GM21723 (cell line): ENCODE data around the gene GJD3.
A peak's percentile ranks its signal among the peaks of the same experiment; 100 is the strongest.

Source experiments
- ATAC-seq: cut with Tn5 transposase; IDR thresholded peaks from one replicate; pipeline ENCODE4 v1.9.1; 2021; ENCODE audit warnings: mild to moderate bottlenecking, moderate library complexity; ENCODE audit not compliant: unreplicated experiment

GJD3 gene

DNA sequence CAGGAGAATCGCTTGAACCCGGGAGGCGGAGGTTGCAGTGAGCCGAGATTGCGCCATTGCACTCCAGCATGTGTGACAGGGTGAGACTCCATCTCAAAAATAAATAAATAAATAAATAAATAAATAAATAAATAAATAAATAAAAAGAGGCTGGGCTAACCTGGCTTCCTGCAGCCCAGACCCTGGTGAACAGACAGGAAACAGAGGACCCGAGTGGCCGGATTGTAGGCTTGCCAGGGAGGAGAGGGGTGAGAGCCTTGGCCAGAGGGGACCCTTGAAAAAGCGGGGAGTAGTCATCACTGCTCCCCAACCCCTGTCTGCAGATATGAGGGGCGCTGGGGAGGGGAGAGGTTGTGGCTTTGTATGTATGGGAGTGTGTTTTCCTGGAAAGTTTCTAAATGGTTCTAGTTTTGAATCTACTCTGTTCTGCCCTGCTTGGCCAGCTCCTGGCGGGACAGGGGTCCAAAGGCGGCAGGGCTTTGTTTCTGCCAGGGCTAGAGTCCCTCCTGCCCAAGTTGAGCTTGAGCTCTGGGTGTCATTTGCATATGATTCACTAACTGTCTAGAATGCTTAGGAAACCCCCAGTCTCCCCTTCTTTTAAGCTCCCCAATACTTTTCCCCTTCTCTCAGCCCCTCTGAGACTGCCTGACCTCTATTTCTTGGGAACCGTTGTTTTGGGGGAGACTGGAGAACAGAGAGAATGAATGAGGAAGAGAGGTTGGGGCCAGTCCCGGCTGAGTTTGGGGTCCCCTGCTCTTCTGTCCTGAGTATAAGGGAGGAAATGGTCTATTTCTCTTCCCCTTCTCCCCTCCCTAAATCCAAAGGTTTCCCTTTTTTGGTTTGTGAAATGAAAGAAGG lies 39.2 kb downstream of the GJD3 start:
- ATAC-seq: no peak

DNA sequence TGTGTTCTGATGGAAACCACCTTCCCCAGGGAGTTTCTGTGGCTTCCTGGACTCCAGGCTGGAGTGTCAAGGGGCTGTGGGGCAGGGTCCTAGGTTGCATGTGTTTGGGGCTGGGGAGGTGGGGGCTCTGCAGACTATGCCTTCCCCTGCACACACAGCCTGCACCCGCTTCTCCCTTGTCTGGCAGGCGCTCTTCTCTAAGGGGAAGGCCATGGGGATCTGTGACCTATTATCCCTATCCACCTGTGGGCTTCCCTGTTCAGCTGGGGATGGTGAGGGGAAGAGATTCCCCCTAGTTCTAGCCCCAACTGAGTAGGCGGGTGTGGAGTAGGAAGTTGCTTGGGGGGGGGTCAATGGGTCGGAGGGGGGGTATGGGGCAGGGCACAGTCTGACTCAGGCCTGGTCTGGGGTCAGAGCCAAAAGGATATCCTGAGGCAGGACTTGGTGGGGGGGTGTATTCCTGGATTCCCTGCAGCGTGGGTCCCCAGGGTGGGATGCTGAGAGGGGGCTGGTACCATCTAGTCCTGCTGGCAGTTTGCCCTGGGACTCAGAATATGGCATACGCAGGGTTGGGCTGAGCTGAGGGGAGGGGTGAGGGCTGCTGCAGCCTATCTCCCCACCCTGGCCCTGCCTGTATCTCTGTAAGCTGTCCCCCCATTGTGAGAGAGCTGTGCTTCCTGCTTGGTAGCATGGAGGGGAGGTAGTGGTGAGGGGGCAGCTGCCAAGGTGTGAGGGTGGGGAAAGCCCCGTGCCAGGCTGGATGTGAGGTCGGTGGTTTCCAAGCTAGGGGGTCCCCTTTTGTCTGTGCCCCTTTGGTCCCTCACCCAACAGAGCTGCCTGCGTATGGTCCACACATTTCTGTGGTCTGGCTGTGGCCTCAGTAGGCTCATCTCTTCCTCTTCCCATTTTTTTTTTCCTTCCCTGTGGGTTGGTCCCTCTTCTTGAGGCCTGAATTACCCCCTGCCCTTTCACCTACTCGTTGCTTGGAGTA lies 40.9 kb downstream of the GJD3 start:
- no peak for ATAC-seq

DNA sequence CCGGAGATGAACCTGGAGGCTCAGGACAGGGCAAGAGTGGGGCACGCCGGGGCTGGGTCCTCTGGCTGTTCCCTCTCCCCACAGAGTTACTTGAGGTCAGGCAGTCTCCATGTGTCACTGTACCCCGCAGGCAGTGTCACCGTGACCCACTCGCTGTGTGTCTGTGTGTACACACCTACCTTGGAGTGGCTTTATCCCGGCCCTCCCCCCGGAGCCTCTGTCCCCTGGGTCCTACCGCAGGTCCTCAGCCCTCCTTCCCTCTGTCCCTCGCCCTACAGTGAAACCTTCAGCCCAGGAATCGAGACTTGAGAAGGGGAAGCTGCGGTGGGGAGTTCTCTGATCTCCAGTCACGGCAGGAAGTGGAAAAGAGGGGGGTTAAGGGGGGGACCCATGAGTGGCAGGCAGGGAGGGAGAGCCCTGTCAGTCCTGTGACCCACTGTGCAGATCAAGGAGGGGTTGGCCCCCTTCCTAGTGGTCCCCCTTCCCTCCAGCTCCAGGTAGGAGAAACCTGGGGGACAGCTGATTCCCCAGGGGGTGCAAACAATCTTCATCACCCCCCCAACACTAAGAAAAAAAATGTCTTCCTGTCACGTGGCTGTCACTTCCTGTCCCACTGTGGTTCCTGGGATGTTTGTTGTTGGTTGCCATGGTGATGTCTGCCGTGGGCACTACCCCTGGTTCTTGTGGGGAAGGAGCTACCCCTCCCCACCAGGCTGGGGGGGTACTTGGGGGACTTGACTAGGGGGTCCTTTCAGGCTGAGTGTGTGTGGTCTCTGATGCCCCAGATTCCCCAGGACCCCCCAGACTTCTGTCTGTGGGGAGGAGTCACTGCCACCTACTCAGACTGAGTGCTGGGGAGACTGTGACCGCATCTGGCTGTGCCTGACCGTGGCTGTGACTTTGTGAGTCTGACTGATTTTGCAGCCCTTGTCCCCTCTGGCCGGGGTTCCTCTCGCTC lies 41.9 kb downstream of the GJD3 start:
- peak; percentile 28 for ATAC-seq

DNA sequence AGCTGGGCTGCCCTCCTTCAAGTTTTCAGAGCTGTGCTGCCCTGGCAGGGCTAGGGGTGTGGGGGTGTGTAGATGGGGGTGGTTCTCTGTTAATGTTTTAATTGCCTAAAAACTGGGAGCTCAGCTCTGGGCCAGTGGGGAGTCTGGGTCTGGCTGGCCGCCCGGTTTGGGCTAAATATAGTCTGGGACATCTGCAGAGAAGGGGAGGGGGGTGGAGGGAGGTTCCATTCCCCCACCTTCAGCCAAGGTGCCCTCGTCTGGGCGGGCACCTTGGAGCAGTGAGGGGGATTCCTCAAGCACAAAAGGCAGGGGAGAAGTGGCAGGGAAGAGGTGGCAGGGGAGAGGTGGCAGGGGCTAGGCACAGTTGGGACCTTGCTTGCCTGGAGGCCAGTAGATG lies 42.6 kb downstream of the GJD3 start:
- no peak for ATAC-seq

DNA sequence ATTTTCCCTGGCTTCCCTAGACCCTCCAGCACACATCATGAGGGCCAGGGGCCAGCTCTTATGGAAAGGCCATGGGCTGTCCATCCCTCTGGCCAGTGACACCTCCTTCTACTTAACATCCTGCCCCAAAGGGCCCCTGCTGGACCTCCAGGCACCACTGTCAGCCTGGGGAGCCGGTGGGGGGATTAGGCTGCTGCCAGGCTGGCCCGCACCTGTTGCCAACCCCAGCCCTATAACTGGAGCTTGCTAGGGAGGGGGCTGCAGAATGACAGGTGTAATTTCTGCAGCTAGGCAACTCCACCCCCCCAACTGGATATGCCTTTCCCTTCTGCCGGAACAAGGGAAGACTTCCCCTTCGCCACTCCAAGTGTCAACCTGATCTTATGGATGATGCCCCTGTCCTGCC lies 43.0 kb downstream of the GJD3 start:
- ATAC-seq: no peak

DNA sequence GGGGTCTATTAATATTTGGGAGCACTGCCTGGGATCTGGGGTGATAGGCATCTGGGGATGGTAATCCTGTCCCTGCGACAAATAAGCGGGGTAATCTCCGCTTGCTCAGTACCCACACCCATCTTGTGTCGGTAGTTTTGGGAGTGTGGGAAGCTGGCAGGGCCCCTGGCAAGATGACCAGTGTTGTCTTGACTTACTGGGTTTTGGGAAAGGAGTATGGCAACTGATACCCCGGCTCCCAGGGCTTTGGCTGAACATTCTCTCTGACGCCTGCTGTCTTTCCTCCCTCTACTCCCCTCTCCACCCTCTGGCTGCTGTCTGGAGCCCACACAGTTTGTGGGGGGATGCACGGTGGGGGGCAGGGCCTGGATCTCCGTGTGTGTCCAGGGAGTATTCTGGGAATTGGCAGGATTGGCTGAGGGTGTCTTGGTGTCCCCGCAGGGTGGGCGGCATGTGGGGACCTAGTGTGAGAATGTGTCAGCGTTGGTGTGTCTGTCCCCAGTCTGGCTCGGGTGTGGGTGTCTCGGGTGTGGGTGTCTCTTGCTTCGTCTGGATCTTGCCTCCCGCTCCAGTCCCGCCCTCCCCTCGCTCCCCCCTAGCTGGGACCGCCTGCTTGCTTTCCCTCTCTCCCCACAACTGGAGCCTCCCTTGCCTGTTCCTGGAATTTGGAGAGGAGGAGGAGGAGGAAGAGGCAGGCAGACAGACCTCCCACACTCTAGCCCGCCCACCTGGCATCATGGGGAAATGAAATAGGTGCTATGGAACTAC lies 43.6 kb downstream of the GJD3 start:
- no peak for ATAC-seq

DNA sequence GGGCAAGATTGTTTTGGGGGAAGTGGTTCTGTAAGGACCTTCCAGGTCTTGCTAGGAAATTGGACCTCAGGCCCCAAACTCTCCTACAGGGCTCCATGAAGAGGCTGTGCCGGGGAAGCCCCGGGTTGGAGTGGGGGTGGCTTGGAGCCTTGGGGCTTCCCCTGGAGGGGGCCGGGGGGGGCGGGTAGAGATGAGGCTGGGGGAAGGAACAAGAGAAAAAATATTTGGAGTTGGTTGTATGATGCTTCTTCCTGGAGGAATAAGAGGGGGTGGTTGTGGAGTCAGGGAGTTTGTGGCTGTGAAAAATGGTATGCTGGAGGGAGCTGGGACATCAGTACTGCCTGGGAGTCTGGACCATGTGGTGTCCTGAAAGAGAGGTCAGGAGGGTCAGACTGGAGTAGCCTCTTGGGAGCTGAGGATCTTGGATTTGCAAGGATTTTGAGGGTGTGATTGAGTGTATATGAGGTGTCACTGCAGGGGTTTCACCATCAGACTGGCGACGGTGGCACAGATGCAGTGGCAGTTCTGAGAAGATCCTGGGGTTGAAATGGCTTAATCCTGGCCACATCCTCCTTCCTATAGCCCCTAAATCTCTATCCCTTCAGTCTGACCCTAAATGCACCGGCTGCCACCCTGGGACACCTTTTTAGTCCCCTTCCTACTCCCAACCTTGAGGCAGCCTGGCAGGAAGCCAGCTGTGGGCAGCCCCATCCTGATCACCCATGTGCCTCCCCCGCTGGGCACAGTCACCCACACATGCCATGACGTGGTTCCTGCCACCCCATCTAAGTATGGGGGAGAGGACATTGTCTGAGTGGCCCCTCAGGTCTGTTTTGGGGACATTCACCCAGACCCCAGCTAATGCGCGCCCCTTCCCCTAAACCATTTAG lies 44.6 kb downstream of the GJD3 start:
- ATAC-seq: no peak

DNA sequence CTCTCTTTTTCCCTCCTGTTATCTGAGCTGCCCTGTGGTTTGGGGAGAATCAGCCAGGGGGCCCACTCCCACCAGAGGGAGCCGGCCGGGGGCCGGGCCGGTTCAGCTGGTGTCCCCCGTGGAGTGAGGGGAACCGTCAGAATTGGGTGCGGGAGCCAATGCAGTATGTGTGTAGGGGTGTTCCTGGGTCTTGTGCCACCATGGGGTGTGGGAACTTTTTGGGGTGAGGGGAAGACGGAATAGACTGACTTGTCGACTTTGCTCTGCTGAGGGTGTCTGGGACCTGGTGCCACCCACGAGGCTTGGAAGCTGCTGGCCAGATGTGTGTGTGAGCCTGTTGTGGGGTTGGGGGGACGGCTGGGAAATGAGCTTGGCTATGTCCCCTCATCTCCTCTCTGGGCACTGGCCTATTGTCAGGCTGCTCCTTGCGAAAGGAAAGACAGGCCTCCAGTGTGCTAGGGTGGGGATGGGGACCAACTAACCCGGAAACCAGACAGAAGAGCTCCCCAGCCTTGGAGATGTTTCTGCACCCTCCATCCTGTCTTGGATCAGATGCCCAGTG lies 45.6 kb downstream of the GJD3 start:
- no peak for ATAC-seq

DNA sequence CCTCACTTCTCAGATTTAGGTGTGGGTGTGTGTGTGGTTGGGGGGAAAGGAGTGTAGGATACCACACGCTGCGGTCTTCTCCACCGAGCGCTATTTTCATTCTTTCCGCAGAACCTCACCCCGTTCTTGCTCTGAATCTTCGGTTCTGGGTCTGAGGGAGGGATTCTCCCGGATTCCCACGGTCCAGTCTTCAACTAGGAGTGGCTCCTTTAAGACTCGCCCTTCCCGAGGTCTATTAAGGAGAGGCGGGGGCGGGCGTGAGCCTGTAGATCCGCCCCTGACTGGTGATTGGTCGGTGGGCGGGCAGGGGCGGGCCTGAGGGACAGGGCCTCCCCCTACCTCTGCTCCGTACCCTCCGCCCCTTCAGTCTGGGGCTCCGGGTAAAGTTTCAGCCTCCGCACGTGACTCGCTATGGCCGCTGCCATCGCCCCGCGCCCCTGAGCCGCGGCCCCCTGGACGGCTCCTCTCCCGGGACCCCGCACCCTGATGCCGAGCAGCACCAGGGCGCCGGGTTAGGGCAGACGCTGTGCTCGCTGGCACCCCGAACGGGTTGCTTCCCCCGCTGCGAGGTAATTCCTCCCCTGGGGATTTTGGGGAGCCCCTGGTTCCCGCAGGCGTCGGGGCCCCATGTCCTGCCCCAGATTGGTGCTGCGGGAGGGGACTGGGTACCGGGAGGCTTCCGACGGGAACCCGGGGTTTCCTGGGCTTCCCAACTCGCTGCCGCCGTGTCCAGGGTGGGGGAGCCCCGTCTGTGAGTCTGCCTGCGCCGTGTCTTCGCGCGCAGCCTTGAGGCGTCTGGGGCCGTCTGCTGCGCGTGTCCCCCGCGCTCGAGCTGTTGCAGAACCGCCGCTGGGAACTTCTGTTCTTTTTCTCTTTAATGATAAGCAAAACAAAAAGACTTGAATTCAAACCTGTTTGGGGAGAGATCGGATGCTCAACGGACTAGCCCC lies 46.4 kb downstream of the GJD3 start:
- peak; percentile 57 for ATAC-seq

DNA sequence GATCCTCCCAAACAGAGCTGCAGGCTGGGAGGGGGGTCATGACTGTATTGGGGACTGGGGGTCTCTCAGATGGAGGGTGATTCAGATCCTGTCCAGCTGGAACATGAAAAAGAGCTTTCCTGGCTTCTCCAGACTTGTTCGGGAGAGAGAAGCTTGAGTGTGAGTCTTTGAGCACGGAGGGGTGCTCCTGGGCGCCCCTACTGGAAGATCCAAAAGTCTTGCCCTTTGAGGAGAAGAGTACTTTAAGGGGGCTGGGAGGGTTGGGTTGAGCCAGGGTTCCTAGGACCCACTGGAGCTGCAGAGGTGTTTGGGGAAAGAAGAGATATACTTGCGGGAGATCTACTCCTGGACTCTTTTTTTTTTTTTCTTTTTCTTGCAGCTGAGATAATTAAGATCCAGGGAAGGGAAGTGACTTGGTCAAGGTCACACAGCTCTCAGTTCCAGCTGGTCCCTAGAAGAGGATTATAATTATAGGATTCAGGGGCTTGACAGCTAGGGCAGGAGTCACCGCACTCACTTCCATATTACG lies 47.1 kb downstream of the GJD3 start:
- no peak for ATAC-seq

DNA sequence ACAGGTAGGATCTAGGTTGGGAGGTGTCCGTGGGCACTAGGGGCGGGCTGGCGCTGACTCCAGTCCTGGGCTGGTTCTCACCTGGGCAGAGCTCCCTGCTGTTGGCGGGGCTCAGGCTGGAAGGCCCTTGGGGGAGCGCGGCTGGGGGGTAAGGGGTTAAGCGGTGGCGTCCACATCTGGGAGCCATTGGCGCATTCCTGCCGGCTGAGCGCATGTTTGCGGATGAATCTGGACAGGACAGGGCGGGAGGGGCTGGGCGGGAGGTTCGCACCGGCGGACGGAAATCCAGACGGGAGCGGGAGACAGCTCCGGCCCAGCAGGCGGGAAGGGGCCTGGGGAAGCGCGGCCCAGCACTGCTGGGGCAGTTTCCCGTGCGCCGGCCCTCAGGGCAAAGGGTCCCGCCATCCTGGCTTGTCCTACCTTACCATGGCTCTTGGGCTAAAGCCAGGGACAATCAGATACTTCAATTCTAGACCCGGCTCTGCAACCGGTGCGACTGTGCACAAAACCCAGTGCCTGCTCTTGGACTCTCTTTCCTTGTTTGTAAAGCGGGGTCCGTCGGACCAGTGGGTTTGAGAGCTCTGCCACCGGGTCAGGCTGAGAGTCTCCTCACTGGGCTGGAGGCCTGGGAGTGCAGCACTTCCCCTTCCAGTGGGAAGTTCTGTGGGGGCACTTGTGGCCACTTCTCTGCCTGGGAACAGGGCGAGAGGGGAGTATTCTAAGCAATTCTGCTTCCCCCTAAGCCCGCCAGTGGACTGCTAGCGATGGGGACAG lies 47.8 kb downstream of the GJD3 start:
- ATAC-seq: no peak

DNA sequence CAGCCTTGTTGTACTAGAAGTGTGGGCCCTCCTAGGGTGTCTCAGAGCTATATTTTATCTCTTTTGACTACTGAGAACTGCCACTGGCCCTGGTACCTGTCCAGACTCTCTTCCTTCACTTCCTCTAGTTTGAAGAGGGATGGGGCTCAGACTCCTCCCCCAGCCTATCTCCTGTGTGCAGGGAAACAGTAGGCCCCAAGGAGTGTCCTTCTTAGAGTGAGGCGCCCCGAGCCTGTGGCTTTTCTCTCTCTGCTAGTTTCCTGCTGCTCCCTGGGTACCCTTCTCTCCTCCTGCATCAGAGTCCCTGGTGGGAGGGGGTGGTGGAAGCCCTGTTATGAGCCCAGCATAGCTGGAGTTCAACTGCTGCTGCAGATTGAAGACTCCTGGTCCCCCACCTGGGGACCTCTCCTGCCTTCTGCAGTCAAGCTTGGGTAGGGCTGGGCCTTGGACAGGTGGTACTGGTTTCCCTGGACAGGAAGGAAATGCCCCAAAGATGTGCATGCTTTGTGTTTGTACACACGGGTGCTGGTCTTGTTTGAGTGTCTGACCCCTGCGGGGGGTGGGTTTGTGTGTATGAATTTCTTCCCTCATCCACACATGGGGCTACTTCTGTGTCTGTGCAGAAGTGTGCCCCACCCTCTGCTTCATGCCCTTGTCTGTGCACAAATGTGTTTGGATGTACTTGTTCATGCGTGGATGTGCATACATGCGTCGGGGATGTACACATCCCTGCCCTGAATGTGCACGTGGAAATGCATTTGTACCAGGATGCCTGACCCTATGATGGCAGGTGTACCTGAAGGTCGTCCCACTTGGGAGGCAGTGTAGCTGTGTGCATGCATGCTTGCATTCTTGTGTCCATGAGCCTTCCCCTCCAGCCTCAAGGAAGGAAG lies 48.6 kb downstream of the GJD3 start:
- ATAC-seq: no peak

DNA sequence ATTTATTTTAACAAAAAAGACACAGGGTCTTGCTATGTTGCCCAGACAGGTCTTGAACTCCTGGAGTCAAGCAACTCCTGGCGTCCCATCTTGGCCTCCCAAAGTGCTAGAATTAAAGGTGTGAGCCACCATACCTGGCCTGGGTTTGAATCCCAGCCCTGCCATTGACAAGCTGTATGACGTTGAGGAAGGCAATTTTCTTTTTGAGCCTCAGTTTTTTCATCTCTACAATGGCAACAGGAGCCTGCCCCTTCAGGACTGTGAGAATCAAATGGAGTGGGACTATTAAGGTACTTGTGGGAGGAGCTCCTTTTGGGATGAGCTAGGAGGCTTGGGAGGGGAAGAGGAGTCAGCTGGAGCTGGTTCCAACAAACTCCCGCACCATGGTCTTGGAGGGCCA lies 49.3 kb downstream of the GJD3 start:
- no peak for ATAC-seq

DNA sequence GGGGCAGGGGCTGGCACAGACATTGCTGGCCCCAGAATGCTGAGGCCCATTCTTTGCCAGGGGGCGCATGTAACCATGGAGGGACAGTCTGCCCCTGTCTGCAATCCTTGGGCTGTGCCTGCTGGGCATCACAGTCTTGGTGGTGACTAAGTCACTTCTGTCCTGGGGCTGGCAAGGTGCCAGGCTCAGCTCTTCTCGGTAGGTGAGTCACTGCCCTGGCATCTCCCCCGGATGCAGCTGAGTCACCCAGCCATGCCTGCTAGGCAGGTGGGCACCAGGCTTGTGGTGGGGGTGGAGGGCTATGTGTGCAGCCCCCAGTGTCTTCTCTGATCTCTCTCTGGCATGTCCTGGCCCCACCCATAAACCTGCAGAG lies 50.0 kb downstream of the GJD3 start:
- ATAC-seq: no peak
